GM21423 (cell line): ENCODE measurements around the gene VDAC2.

Source experiments
- ATAC-seq: cut with Tn5 transposase; IDR thresholded peaks from one replicate; pipeline ENCODE4 v1.9.1; 2021; ENCODE audit warnings: mild to moderate bottlenecking, moderate library complexity; ENCODE audit not compliant: unreplicated experiment

VDAC2 gene

DNA sequence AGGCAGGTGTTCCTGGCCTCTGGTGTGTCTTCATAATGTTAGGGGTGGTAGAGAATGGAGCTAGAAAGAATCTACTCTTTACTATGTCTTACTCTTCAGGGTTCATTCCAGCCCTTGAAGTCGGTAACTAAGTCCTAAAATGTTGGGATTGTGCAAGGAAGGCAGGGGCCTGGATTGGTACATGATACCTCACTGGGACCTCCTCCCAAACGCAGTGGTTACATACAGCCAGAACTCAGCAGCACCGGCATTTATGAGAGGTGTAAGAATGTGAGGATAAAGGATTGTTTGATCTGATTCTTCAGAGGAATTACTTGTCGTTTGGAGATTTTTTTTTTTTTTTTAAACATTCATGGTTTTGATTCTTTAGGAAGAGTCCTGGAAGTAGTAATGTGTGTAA lies 18.2 kb downstream of the VDAC2 start:
- no peak for ATAC-seq

DNA sequence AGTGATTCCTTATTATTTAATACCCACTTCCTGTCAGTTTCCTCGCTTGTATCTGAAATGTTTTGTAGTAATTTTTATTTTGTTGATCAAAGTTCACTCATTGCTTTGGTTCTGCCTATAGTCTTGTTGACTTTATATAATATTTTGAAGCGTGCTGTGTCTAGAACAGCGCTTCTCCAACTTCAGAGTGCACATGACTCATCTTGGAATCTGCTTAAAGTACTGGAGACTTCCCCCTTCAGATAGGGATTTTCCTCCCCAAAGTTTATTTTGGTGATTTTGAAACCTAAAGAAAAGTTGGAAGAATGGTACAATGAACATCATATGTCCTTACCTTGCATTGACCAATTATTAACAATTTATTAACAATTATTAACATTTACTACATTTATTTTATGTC lies 19.4 kb downstream of the VDAC2 start:
- ATAC-seq, result no peak

DNA sequence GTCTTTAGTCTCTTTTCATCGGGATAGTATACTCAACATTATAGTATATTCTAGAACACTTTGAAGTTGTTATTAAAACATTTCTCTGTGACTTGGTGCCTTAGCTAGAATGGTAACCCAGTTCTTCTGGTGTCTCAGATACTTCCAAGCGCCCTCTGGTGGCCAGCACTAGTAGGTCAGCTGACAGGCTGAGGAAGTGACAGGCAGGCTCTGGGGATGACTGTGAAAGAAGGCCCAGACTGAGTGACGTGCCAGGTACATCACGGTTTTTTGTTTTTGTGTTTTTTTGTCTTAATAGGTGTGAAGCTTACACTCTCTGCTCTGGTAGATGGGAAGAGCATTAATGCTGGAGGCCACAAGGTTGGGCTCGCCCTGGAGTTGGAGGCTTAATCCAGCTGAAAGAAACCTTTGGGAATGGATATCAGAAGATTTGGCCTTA lies 20.0 kb downstream of the VDAC2 start:
- ATAC-seq, result peak; percentile 38

DNA sequence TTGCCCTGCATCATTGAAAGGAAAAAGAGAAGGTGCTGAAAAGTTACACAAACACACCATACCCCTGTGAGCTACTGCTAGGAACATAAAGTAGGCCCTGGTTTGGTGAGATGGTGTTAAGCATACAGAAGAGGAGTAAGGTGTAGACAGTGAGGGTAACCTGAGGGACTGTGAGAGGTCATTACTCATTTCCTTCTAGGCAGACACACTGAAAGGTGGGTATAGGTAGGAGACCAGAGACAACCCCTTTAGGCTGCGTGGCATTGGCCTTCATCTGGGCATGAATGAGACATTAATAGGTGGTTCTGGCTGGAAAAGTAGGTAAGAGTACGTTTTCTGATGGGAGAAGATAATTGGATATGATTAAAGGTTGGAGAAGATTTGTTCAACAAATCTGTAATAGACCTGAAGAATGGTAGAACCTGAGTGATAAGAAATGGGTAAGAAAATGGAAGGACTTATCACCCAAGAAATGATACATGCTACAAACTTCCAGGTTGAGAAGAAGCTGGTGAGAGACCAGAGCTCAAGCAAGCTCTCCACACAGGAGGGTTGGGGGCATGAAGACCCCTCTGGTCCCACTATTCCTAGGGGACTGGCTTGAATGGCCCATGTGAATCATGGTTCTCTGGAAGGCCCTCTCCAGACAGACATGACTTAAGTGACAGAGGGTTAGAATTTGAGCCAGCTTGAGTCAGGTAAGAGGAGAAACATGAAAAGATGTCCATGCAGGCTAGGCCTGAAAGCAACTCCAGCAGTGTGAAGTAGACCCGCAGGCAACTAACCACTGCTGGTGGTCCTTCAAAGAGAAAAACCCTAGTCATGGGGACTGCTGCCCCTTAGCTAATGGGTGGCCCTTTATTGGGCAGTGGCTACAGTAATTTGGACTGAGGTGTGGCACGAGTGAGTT lies 21.3 kb downstream of the VDAC2 start:
- no peak for ATAC-seq

DNA sequence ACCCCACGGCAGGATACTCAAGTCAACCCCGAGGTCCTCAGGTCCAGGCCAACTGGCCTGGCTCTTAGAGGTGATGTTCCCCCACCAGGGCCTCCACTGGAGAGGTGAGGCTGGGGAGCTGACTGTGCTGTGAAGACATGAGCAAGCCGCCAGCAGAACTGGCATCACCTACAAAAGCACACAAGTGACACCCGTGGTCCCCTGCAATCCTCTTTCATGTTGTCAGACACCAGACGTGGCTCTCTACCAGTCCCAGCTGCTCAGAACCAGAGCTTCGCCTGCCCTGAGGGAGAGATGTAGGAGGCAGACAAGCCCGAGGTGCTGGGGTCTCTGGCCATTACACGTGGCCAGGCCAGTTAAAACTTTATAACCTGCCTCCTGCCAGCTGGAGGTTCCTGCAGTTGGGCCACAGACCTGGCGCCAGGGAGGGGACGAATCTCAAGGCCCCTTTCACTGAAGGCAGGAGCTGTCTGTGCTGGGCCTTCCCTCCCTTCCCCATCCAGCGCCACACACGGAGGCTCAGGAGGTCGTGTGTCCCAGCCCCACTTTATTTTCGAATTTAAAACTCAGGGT lies 22.9 kb downstream of the VDAC2 start:
- ATAC-seq, result no peak

DNA sequence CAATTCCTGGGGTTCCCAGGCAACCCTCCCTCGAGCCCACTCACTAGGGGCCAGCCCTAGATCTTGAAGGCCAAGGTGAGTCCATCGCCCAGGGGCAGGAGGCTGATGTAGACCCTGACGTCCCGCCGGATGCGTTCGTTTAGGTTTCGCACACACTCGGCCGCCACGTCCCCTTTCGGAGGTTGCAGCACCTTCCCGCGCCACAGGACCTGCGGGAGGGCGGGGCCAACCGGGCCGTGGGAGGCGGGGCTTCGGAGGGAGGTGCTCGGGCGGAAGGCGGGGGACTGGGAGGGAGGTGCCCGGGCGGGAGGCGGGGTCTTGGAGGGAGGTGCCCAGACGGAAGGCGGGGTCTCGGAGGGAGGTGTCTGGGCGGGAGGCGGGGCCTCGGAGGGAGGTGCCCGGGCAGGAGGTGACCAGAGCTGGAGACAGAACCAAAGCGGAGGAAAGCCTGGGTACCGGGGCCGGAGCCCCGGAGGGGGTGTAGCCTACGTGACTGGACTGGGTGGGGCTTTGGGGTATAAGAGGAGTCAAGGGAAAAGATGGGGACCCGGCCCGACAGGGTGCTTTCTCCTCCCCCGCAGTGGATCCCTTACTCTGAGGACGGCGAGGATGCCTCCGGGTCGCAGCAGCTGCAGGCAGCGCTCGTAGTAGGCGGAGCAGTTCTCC lies 23.6 kb downstream of the VDAC2 start:
- peak; percentile 49 for ATAC-seq

DNA sequence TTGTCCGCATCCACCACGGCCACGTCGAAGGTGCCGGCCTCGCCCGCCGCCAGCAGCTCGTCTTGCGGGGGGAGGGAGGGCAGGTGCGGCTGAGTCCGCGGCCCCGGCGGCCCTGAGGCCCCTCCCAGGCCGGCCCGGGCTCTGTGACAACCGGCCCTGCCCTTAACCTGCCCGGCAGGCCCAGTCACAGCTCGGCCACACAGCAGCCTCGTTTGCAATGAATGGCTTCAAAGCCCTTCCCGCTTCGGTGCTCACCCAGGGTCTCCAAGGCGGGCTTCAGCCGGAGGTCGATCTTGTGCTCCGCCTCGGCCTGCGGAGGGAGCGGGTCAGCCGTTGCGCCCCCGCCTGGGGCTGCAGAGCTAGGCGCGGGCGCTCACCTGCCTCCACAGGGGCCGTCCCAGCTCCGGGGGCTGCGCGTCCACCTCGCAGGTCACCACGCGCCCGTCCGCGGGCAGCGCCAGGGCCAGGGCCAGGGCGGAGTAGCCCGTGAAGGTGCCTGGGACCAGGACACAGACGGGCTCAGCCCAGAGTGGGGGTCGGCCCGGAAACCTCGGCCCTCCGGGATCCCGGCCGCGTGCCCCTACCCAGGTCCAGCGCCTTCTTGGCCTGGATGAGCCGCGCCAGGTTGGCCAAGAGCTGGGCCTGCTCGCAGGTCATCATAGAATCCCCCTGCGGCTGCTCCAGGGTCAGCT lies 24.2 kb downstream of the VDAC2 start:
- peak; percentile 2 for ATAC-seq

DNA sequence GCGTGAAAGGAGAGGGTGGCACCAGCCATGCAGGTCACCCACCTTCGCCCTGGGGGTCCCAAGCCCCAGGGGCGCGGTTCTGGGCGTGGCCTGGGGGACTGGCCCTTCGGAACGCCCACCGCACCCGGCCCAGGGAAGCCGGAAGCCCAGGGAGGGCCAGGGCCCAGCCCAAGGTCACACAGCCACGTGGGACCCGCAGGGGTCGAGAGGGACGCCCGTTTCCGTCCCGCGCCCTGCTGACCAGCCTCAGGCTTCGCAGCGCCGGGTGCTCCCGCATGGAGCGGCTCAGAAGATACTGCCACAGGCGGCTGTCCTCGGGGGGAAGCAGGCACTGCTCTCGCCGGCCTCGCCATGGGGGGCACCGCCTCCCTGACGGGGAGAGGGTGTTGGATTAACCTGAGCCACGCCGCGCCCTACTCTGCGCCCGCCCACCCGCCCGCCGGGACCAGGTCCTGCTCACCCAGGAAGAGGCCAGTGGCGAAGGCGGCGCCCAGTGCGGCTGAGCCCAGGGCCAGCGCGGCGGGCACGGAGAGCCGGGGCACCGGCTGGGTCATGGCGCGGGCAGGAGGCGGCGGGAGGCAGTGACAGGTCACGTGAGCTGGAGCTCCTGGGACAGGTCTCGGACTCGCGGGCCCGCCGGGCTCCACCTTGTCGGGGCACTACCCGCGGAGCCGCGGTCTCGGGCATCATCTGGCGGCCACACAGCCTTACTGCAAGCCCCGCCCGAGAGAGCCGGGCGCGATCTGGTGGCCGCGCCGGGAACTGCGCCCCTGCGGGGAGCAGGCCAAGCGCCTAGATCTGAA lies 25.0 kb downstream of the VDAC2 start, which contains the start of gene COMTD1:
Gene COMTD1, minus strand, starts transcription at position 583 of the 803 bp plus-strand sequence. Its CDS starts 29 bp downstream, at position 554.
- peak; percentile 69 for ATAC-seq

DNA sequence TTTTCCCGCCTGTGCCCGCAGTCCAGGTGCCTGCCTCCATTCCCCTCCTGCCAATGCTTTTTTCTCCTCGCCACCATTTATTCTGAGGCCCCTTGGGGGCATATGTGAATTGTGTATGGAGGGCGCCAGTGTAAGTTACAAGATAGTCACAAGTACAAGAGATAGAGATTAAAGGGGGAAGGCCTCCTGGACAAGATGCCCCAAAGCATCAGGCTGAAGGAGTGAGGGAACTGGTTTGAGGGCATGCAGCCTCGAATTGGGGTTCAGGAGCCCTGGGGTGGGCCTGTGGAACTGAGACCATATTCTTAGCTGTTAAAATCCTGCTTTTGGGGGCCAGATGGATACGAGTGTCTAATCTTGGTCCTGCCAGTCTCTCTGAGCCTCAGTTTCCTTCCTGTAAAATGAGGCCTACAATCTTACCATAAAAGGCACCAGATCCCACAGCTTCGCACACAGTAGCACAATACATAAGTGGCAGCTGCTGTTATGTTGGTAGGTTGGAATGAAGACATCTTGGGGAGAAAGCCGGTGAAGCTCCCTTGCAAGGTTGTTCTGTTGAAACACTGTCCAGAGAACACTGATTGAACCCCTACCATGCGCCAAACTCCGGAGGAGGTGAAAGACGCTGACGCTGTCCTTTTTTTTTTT lies 25.7 kb downstream of the VDAC2 start:
- no peak for ATAC-seq

DNA sequence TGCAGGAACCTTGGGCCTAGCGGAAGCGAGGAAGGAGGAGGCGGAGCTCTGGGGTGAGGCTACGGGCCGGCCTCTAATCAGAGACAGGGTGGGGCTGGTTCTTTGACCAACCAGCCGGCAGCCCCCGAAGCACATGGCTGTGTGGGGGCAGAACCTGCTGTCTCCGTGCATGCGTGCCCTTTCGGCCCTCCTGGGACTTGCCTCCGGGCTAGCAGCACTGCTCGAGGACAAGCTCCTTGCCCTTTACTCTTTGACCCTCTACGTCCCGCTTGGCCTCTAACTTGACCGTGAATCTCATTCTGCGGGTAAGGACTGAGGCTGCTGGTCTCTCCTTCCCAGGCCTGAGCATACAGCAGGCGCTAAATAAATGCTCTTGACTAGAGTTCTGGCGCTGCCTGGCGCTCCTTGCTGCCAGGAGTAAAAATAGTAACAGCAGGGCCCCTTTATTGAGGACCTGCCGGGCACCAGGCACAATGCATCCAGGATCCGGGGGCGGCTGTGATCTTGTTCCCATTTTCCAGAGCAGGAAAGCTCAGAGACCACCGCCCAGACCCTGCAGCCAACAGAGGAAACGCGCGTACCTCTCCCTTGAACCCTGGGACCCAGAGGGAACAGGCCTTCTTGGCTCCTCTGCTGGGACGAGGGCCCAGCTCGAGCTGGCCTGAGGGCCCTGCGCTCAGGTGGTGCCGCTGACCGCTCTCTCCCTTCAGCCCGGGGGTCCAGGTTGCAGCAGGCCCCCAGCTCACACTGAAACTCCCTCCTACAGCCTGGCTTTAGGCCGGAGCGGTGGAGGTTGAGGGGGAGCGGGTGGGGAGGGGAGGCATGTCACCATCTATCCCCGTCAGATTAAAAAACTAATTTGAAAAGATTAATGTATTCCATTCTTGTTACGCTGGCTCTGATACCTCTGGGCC lies 27.8 kb downstream of the VDAC2 start:
- no peak for ATAC-seq

DNA sequence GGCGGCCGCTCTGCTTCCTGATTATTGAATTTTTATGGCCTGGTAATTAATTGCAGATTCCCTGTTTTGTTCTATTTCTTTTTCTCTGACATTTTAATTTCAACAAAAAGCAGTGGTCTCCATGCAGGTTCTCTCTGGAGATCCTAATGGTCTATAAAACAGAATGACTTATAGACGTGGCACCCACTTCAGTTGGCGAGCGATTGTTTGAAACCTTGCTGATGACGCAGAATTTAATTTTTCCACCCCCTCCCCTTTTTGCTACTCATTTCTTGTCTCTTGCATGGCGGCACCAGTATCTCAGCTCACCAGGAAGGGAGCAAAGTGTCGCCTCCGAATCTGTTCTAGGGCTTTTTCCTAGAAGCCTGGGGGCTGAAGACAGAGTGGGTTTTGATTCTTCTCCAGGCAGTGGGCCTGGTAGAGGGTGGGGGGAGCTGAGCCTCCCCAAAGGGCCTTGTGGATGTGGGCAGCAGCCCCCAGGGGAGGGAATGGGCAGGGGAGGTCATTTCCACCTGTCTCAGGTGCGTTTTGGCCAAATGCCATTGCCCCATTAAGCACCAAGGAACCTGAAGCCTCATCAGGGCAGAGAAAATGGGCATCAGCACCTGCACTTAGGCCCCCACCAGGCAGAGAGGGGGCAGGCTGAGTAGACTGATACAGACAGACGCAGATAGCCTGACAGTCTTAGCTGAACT lies 28.6 kb downstream of the VDAC2 start:
- no peak for ATAC-seq

DNA sequence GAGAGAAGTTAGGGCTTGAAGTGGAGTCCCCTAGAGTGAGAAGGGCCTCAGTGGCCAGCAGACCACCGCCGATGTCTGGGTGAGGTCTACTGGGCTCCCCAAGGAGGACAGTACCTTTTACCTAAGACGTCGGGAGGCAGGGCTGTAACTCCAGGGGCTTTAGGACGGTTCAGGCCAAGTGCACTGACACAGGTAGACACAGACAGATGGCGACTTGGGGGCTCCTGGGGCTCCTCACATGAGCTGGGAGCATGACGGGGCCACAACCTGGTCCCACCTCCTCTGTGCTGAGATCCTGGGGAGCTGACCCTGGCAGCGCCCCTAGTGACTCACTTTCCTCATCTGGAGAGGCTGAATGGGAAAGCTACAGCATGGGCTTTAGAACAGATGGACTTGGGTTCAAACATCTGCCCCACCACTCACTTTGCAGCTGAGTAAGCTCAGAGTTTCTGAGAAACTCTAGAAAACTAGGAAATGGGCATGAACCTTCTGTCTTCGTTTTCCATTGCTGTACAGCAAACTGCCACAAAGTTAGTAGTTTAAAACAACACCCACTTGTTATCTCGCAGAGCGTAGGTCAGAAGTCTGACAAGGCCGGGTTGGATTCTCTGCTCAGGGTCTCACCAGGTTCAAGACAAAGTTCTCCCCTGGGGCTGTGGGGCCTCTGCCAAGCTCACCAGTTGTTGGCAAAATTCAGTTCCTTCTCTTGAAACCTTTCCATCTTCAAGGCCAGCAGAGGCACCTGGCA lies 29.9 kb downstream of the VDAC2 start:
- ATAC-seq, result no peak

DNA sequence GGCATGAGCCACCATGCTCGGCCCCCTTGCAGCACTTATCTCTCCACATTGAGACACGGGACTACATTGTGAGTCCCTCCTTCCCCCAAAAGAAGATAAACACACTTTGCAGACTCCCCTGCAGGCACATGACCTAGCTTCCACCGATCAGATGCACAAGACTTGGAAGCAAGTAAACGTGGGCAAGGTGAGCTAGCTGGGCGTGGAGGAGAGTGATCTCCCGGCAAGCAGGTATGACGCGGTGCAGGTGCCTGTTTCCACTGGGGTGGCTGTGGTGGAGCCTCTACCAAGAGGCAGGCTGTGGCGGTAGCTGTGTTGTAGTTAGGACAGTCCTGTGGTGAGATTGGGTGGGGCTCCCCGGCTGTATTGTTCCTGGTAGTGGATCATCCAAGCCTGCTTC lies 32.8 kb downstream of the VDAC2 start:
- ATAC-seq, result no peak

DNA sequence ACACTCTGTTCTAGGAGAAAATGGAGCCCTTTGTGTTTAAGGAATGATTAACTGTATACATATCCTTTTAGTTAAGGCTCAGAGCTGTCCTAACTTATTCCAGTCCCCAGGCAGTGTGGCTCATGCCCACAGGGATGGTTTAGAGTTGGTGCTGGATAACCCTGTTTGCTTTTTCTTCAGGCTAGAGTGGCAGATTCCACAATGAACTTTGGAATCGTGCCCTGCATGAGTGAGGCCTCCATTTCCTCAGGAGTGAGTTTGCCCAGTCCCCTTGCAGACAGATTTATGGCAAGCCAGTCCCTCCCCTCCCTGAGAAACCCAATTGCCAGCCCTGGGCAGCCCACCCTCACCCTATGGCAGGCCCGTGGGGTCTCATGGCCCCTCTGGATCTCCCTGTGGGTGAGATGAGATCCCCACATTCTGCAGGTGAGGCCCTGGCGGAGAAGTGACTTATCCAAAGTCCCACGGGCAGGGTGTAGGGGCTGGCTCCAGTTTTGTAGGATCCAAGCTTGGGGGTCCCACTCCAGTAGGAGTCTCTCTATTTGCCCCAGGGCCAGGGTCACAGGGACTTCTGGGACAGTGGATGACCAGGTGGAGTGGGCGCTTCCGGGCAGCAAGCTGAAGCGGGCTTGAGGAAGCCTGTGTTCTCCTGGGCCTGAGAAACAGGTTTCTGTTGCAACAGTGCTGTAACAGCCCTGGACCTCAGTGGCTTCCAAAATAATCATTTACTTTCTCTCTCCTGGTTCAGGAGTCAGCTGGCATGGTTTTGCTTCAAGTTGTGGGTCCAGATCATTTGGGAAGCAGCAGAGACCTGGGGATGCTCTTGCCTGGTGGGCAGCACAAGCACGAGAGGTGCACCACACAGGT lies 34.1 kb downstream of the VDAC2 start:
- no peak for ATAC-seq

DNA sequence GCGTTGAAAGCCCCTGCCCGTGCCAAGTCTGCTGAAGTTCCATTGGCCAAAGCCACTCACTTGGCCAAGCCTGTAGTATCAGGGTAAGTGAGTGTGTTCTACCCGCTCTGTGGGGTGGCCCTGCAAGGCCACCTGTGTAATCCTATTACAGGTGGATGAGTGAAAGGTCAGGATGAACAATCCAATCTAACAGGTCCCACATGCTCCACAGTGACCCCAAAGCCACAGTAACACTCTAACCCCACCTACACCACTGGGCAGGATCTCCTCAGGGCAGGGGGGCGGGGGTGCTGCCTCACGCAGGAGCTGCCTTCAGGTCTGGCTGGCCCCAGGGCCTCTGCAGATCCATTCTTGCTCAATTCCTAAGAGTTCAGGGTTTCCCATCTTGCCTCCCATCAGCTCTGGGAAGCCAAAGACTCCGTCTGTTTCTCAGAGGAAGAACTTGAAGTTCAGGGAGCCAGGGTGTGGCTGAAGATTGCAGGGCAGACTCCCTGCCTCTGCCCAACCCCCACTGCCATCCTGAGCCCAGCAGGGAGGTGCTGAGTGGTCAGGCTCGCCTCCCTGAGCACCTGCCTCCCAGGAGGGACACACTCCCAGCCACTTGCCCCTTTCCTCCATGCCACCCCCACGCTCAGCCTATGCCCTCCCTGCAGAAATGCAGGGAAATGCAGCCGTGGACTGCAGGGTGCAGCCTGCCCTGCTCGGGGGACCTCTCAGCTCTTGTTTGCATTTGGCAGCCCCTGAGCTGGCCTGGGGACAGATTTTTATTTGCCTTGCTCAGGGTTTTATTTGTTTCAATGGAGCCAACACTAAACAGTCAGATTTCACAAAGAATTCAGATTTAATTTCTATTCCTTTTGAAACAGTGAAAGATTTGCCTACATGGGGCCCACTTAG lies 35.0 kb downstream of the VDAC2 start:
- no peak for ATAC-seq

DNA sequence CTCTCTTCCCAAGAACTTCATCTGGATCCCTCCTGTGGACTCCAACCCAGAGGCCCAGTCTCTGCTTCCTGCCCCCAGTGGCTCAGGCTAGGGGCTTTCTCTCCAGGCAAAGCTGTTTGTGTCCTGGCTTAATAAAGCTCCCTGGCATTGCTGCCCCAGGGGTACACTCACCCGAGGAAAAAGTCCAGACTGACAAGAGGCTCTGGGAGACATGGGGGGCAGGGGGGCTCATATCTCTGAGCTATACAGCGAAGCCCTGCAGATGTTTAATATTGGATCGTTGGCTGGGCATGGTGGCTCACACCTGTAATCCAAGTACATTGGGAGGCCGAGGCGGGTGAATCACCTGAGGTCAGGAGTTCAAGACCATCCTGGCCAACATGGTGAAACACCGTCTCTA lies 35.9 kb downstream of the VDAC2 start:
- no peak for ATAC-seq
